ENCODE results near the gene BICD2. TPM values are rescaled to one million over a fixed set of nuclear protein-coding genes. Genes with fewer than 3 reads are reported as not detected.

The BICD2 gene
- total and polyA plus RNA-seq, 2 of the 13 experiments (the other 11 are each of a cell fraction or from before 2014, with no cell fraction given) = 5.1 to 17.4 TPM

DNA sequence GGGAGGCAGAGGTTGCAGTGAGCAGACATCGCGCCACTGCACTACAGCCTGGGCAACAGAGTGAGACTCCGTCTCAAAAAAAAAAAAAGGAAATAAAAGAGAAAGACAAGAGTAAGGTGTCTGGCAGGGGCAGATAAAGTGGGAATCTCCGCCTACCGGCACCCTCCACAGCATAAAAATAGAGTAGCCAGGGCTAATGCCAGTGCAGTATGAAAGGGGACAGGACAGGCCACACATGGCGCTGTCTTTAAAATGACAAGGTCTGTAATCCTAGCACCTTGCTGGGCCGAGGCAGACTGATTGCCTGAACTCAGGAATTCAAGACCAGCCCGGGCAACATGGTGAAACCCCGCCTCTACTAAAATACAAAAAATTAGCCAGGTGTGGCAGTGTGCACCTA lies 7.8 kb downstream of the BICD2 start (continued):
- TF ChIP-seq, protein P1, sequence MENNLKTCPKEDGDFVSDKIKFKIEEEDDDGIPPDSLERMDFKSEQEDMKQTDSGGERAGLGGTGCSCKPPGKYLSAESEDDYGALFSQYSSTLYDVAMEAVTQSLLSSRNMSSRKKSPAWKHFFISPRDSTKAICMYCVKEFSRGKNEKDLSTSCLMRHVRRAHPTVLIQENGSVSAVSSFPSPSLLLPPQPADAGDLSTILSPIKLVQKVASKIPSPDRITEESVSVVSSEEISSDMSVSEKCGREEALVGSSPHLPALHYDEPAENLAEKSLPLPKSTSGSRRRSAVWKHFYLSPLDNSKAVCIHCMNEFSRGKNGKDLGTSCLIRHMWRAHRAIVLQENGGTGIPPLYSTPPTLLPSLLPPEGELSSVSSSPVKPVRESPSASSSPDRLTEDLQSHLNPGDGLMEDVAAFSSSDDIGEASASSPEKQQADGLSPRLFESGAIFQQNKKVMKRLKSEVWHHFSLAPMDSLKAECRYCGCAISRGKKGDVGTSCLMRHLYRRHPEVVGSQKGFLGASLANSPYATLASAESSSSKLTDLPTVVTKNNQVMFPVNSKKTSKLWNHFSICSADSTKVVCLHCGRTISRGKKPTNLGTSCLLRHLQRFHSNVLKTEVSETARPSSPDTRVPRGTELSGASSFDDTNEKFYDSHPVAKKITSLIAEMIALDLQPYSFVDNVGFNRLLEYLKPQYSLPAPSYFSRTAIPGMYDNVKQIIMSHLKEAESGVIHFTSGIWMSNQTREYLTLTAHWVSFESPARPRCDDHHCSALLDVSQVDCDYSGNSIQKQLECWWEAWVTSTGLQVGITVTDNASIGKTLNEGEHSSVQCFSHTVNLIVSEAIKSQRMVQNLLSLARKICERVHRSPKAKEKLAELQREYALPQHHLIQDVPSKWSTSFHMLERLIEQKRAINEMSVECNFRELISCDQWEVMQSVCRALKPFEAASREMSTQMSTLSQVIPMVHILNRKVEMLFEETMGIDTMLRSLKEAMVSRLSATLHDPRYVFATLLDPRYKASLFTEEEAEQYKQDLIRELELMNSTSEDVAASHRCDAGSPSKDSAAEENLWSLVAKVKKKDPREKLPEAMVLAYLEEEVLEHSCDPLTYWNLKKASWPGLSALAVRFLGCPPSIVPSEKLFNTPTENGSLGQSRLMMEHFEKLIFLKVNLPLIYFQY (CRISPR knock-in tag; IDR thresholded peaks at IDR 0.05; ENCODE audit: borderline replicate concordance) = no peak
- no peak for TF ChIP-seq ZNF83 (CRISPR knock-in tag; IDR thresholded peaks at IDR 0.05; ENCODE audit: borderline replicate concordance)
- no peak for TF ChIP-seq ZC3H13 (CRISPR knock-in tag; IDR thresholded peaks at IDR 0.05)
- TF ChIP-seq, protein P2, sequence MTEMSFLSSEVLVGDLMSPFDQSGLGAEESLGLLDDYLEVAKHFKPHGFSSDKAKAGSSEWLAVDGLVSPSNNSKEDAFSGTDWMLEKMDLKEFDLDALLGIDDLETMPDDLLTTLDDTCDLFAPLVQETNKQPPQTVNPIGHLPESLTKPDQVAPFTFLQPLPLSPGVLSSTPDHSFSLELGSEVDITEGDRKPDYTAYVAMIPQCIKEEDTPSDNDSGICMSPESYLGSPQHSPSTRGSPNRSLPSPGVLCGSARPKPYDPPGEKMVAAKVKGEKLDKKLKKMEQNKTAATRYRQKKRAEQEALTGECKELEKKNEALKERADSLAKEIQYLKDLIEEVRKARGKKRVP (CRISPR knock-in tag; IDR thresholded peaks at IDR 0.05) = no peak
- TF ChIP-seq NFKBIZ (CRISPR knock-in tag; IDR thresholded peaks at IDR 0.05) = no peak
- no peak for TF ChIP-seq ZNF251 (CRISPR knock-in tag; IDR thresholded peaks at IDR 0.05)
- no peak for TF ChIP-seq ZNF446 (CRISPR knock-in tag; IDR thresholded peaks at IDR 0.05)
- TF ChIP-seq ZBTB8A (CRISPR knock-in tag; IDR thresholded peaks at IDR 0.05; ENCODE audit: borderline replicate concordance, low read depth) = no peak

All from HepG2 (cell line).